NCI-H146 (cell line): Measurements from ENCODE around the gene DNAJC11.

Source experiments
- DNase-seq: peaks from one replicate; lab custom pipeline; 2025; lab: John Stamatoyannopoulos, UW

Gene DNAJC11

DNA sequence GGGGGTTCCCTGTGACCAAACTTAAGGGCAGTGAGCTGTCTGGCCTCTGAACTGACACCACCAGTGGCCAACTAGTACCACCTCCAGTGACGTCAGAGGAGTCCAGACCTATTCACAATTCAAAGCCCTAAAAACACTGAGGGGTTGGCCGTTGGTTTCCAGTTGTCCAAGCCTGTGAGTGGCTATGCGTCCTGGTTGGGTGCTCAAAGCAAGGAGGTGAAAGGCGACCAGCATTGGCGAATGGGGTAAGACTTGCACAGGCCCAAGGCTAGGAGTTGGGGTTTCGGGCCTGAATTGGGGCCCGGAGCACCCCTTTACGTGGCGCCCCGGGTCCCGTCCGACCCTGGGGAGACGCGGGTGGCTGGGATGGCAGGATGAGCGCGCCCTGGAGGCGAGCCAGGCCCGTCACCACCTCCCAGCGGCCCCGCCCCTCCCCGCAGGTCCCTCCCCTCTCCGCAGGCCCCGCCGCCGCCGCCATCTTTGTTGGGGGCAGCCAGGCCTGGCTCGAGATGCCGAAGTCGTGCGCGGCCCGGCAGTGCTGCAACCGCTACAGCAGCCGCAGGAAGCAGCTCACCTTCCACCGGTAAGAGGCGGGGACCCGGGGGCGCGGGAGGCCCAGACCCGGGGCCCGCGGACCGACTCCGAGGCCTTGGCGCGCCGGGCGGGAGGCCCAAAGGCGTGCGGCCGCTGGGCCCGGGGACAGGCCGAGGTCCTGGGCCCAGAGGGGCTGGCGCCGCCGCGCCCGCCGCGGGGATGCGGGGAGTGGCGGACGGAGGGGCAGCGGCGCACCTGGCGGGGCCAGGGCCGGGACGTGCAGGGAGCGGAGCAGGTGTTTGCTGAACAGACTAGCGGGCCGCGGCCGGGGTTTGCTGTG, 76.7 kb downstream of the DNAJC11 start, which contains the start of gene THAP3:
Gene THAP3 (plus strand): TSS at position 159 of the 874 bp plus-strand sequence. CDS start 351 bp downstream, at position 510.
- peak; percentile 77 for DNase-seq

- DNase-seq: no peak
These were observed 78.2 kb downstream of the DNAJC11 start for GRCh38 chr1:6623269-6623965.

DNA sequence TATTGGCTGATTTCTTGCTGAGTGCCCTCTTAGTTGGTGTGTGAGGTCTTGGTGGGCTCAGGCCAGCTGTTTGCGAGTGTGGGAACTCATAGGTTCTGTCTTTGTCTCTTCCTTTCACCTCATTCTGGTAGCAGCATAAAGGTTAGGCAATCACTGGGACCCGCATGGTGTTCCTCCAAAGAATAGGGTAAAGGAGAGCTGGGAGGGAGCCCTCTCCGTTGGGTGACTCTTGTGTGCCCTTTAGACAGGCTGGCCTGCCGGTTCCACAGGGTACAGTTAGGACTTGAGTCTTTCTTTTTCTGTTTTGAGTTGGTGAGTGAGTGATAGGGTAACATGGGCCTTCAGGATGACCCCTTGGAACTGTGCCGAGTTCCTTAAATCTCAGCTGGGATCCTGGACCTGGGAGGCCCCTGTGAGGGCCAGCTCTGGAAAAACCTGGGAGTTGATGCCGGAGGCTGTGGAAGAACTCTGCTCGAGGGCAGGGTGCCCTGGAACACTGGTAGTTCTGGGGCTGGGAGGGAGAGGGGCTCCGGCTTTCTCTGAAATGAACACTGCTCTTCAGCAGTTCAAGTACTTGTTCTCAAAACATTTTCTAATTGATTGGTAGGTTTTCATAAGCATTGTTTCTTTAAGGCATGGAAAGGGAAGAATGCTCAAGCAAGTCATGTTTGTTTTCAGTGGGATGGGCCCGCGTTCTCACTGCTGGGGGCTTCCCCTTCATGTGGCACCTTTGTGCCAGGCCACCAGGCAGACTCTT, 79.0 kb downstream of the DNAJC11 start:
- no peak for DNase-seq

DNA sequence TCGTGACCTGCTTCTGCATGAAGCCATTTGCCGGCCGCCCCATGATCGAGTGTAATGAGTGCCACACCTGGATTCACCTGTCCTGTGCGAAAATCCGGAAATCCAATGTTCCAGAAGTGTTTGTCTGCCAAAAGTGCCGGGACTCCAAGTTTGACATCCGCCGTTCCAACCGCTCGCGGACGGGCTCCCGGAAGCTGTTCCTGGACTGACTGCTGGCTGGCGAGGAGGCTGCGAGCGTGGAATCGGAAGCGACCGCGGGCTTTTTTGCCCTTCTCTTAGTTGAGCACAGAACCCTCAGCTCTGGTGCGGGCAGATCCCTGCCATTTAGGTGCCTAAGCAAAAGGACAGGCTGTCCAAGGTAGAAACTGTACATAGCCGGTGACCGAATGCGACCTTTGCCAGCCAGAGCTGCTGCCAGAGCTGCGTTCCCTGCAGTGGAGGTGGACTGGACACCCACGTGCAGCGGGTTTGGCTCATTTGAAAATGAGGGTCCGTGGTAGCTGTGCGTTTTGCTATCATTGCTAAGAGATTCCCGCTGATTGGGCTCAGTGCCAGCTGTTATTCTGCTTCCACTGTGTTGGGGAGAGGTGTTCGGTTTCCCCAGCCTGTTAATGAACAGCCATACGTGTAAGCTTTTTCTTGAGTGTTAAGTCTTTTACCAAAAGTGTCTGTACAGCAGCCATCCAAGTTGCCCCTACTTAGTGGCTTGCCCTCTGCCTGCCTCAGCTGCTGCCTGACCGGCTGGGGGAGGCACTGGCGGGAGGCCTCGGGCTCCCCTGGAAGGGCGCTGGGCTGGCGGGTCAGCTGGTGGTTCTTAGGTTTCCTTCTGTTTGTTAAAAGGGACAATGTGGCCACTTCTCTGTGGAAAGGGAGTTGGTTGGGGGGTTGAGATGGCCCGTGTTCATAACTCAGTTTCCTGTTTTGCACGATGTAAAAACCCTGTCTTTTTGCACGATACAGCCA, 79.9 kb downstream of the DNAJC11 start:
- DNase-seq: no peak

DNA sequence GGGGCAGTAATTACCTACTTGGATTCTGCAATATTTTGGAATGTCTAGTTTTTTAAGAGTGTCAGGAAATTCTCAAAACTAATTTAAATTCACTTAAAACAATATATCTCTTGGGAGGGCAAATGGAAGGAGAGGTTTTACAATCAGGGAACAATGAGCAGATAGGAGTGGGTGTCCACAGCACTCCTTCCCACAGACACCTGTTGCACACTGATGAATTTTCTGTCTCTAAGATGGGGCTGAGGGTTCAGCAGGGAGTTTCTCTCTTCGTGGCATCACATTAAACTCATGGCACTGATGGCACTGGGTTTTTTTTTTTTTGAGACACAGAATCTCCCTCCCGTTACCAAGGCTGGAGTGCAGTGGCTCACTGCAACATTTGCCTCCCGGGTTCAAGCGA, 82.6 kb downstream of the DNAJC11 start:
- DNase-seq: no peak

- DNase-seq: no peak
These were observed 86.5 kb downstream of the DNAJC11 start for GRCh38 chr1:6614929-6615785.

GRCh38 chr1:6614019-6614928, 87.3 kb downstream of the DNAJC11 start:
- DNase-seq: peak; percentile 55

- DNase-seq: peak; percentile 97
These were observed 88.1 kb downstream of the DNAJC11 start, which contains the start of gene PHF13 for GRCh38 chr1:6613361-6614018. Gene PHF13 (plus strand): TSS chr1:6613731. CDS start chr1:6614067, 336 bp downstream.

GRCh38 chr1:6612641-6613360, 88.8 kb downstream of the DNAJC11 start:
- DNase-seq: peak; percentile 44

DNA sequence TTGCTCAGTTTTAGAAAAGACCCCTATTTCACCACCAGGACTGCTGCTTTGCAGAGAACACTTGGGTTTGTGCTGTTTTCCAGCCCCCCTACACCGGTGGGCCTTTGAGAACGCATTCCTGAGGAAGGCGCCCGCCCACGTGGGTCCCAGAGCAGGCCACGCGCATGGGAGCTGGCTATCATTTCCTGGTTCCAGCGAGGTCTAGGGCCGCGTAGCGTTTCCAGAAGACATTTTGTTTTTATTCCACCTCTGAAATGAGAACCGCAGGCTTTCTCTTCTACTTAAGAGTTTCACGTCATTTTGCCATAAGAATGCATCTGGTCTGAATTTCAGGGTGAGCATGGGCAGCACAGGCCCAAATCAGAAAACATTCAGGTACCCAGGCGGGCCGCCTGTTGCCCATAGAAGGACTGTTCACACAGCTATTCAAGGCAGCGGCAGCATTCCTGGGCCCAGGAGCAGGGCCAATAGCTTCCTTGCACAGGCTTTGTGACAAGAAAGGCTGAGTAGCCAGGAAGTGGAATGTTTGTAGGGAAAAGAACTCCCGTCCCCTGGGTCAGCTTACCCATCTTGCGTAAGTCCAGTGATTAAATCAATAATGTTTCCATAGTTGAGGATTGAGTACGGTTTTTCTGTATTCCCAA, 97.6 kb downstream of the DNAJC11 start:
- DNase-seq: no peak

- DNase-seq: no peak
These were observed 98.2 kb downstream of the DNAJC11 start for GRCh38 chr1:6603238-6603914.

DNA sequence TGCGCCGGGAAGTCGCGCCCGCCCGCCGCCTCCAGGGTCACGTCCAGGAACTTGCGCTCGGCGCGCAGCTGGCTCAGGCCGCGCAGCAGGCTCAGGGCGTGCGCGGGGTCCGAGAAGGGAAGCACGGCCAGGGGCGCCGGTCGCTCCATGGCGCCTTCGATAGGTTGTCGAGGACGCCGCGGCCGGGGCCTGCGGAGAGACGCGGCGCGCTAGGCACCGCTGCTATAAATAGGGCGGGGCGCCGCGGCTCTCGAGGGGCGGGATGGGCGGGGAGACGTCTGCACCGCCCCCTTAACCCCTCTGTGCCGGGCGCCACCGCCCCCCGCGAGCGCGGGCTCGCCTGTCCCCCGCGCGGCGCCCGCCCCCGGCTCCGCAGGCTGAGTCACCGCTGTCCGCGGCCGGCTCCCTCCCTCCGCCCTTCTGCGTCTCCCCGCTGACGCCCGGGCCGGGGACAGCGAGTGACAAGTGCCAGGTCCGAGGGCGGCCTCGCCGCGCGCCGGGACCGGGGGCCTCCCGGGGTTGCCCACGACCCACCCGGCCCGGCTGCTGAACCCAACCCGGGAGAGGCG, 98.9 kb downstream of the DNAJC11 start, which contains the start of gene KLHL21:
Gene KLHL21 (minus strand): TSS at position 201 of the 569 bp plus-strand sequence. CDS start 52 bp downstream, at position 149.
- DNase-seq: peak; percentile 63

DNA sequence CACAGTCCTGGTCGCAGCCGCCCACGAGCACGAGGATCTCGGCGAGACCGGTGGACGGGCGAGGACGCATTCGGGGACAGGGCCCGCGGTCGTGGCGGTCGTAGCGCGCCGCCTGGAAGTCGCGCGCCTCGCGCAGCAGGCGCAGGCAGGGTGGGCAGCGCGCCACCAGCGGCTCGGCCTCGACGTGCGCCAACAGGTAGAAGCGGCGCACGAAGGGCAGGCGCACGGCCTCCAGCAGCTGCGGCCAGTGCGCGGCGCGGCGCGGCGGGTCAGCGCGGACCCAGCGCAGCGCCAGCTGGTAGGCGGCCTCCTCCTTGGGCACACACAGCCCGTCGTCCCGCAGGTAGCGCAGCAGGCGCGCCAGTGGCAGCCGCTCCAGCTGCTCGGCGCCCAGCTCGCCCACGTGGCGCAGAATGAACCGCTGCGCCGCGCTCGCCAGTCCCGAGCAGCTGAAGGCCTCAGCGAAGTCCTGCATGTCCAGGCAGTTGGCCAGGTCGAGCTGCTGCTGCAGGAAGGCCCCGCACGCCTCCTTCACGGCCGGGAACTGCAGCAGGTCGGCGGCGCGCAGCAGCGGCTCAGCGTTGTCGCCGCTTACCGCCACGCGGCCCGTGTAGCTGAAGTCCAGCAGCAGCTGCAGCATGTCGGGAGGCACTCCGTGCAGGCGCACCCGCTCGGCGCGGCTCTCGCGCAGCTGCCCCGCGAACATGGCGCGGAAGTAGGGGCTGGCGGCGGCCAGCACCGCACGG, 99.5 kb downstream of the DNAJC11 start:
- peak; percentile 63 for DNase-seq

GRCh38 chr1:6601049-6601922, 100.3 kb downstream of the DNAJC11 start:
- DNase-seq: peak; percentile 41
